SK-N-SH treated with all-trans-retinoic acid at 6 μM for 48 hours (cell line): ENCODE results near the gene WBP2.

Experiments used
- CREB5 ChIP-seq: fragments of 250-450 bp; sonication (Bioruptor Pico); IDR thresholded peaks from 2 replicates; pipeline ENCODE4 v1.5.1; 2020; ENCODE audit warnings: low read depth, mild to moderate bottlenecking, moderate library complexity
- GLIS3 ChIP-seq: fragments of 250-450 bp; sonication (Bioruptor Pico); IDR thresholded peaks from 2 replicates; pipeline ENCODE4 v1.5.0; 2020; ENCODE audit warnings: mild to moderate bottlenecking, moderate library complexity
- ISL1 ChIP-seq: fragments of 250-450 bp; sonication (Bioruptor Pico); IDR thresholded peaks from 2 replicates; pipeline ENCODE4 v2.1.2; 2022; ENCODE audit warnings: mild to moderate bottlenecking, moderate library complexity
- PATZ1 ChIP-seq: fragments of 250-450 bp; sonication (Bioruptor Pico); IDR thresholded peaks from 2 replicates; pipeline ENCODE4 v1.8.0; 2020; ENCODE audit warnings: mild to moderate bottlenecking, moderate library complexity, borderline replicate concordance
- PPARA ChIP-seq: fragments of 250-450 bp; sonication (Bioruptor Pico); IDR thresholded peaks from 2 replicates; pipeline ENCODE4 v1.5.0; 2020; ENCODE audit warnings: mild to moderate bottlenecking, borderline replicate concordance
- RARB ChIP-seq: fragments of 250-450 bp; sonication (Bioruptor Pico); IDR thresholded peaks from 2 replicates; pipeline ENCODE4 v1.8.0; 2021; ENCODE audit warnings: mild to moderate bottlenecking, moderate library complexity
- SNAI2 ChIP-seq: fragments of 250-450 bp; sonication (Bioruptor Pico); IDR thresholded peaks from 2 replicates; pipeline ENCODE4 v1.5.0; 2020; ENCODE audit warnings: mild to moderate bottlenecking, moderate library complexity
- TOX ChIP-seq: fragments of 250-450 bp; sonication (Bioruptor Pico); IDR thresholded peaks from 2 replicates; pipeline ENCODE4 v1.8.0; 2021; ENCODE audit warnings: mild to moderate bottlenecking, moderate library complexity, borderline replicate concordance
- ZC3H10 ChIP-seq: fragments of 250-450 bp; sonication (Bioruptor Pico); IDR thresholded peaks from 2 replicates; pipeline ENCODE4 v1.5.1; 2021; ENCODE audit warnings: mild to moderate bottlenecking, moderate library complexity
- ZFP30 ChIP-seq: fragments of 450-650 bp; formaldehyde crosslinking; IDR thresholded peaks from 2 replicates; pipeline ENCODE4 v1.5.0; 2022; ENCODE audit warnings: mild to moderate bottlenecking, moderate library complexity
- TF ChIP-seq, protein P1 (sequence below): fragments of 250-450 bp; sonication (Bioruptor Pico); IDR thresholded peaks from 2 replicates; pipeline ENCODE4 v1.5.0; 2020; ENCODE audit warnings: mild to moderate bottlenecking, moderate library complexity

DNA sequence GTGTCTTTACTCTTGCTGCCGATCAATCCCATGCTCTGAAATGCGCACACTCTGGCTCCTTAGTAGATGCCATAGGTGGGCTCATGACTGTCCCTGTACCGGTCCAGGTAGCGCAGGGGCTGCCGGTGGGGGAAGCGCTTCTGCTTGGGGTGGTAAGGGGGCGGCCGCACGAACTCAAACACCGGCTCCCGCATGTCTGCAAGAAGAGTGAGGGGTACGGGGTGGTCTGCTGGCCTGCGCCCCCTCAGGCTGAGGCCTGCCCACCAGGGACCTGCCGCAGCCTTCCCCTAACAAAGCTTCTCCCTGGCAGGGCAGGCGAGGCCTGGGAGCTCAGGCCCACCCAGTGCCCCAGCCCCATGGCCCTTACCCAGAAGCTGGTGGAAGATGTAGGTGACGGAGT, 43.7 kb upstream of the WBP2 start:
- TF ChIP-seq CREB5 (CRISPR knock-in tag) (no peak), RARB (CRISPR knock-in tag) (no peak), PATZ1 (CRISPR knock-in tag) (no peak), GLIS3 (no peak), ZC3H10 (CRISPR knock-in tag) (no peak), TOX (no peak), SNAI2 (CRISPR knock-in tag) (no peak), PPARA (CRISPR knock-in tag) (no peak), ISL1 (CRISPR knock-in tag) (no peak), ZFP30 (CRISPR knock-in tag) (no peak)
- TF ChIP-seq, protein P1, sequence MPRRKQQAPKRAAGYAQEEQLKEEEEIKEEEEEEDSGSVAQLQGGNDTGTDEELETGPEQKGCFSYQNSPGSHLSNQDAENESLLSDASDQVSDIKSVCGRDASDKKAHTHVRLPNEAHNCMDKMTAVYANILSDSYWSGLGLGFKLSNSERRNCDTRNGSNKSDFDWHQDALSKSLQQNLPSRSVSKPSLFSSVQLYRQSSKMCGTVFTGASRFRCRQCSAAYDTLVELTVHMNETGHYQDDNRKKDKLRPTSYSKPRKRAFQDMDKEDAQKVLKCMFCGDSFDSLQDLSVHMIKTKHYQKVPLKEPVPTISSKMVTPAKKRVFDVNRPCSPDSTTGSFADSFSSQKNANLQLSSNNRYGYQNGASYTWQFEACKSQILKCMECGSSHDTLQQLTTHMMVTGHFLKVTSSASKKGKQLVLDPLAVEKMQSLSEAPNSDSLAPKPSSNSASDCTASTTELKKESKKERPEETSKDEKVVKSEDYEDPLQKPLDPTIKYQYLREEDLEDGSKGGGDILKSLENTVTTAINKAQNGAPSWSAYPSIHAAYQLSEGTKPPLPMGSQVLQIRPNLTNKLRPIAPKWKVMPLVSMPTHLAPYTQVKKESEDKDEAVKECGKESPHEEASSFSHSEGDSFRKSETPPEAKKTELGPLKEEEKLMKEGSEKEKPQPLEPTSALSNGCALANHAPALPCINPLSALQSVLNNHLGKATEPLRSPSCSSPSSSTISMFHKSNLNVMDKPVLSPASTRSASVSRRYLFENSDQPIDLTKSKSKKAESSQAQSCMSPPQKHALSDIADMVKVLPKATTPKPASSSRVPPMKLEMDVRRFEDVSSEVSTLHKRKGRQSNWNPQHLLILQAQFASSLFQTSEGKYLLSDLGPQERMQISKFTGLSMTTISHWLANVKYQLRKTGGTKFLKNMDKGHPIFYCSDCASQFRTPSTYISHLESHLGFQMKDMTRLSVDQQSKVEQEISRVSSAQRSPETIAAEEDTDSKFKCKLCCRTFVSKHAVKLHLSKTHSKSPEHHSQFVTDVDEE (CRISPR knock-in tag) = no peak
